ENCODE measurements around the gene RCAN1. TPM values are rescaled to one million over a fixed set of nuclear protein-coding genes. Genes with fewer than 3 reads are reported as not detected.
A peak's percentile ranks its signal among the peaks of the same experiment; 100 is the strongest.

The RCAN1 gene
- total and polyA plus RNA-seq, 9 of the 15 experiments (the other 6 are each of a cell fraction or from before 2014, with no cell fraction given) = 4.4 to 16.5 (median 12.3) TPM

DNA sequence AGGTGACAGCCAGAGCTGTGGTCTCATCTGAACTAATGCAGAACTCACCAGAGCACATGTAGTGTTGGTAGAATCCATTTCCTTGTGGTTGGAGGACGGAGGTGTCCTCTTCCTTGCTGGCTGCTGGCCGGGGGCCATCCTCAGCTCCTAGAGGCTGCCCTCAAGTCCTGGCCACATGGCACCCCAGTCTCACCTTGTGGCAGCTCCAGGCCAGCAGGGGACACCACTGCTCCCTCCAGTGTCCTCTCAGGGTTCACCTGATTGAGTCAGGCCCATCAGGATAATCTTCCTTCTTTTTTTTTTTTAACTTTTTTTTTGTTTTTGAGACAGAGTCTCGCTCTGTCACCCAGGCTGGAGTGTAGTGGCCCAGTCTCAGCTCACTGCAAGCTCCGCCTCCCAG, 105.8 kb downstream of the RCAN1 start (continued):
- TF ChIP-seq KDM4B (IDR thresholded peaks at IDR 0.05; ENCODE audit: borderline replicate concordance in 2 of 2, low read depth in 1 of 2) (no peak), RFX5 (IDR thresholded peaks at IDR 0.05; ENCODE audit: low read depth, low read length) (no peak), RFX1 (IDR thresholded peaks at IDR 0.05) (no peak), THRB (CRISPR knock-in tag; conservative IDR thresholded peaks at IDR 0.05) (no peak), L3MBTL2 (IDR thresholded peaks at IDR 0.05) (peak; percentile 74), GATAD2B (IDR thresholded peaks at IDR 0.05; ENCODE audit: borderline replicate concordance) (no peak), E2F6 (IDR thresholded peaks at IDR 0.05; ENCODE audit: borderline replicate concordance in 1 of 2, extremely low read depth in 1 of 2, insufficient read depth in 1 of 2, insufficient read length in 1 of 2, low read depth in 1 of 2, low read length in 1 of 2, poor library complexity in 1 of 2, severe bottlenecking in 1 of 2) (peak in 1 of 2 experiments; percentile 85)
- TF ChIP-seq, protein P1, sequence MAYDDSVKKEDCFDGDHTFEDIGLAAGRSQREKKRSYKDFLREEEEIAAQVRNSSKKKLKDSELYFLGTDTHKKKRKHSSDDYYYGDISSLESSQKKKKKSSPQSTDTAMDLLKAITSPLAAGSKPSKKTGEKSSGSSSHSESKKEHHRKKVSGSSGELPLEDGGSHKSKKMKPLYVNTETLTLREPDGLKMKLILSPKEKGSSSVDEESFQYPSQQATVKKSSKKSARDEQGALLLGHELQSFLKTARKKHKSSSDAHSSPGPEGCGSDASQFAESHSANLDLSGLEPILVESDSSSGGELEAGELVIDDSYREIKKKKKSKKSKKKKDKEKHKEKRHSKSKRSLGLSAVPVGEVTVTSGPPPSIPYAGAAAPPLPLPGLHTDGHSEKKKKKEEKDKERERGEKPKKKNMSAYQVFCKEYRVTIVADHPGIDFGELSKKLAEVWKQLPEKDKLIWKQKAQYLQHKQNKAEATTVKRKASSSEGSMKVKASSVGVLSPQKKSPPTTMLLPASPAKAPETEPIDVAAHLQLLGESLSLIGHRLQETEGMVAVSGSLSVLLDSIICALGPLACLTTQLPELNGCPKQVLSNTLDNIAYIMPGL (CRISPR knock-in tag; IDR thresholded peaks at IDR 0.05) = no peak
- TF ChIP-seq, protein P2, sequence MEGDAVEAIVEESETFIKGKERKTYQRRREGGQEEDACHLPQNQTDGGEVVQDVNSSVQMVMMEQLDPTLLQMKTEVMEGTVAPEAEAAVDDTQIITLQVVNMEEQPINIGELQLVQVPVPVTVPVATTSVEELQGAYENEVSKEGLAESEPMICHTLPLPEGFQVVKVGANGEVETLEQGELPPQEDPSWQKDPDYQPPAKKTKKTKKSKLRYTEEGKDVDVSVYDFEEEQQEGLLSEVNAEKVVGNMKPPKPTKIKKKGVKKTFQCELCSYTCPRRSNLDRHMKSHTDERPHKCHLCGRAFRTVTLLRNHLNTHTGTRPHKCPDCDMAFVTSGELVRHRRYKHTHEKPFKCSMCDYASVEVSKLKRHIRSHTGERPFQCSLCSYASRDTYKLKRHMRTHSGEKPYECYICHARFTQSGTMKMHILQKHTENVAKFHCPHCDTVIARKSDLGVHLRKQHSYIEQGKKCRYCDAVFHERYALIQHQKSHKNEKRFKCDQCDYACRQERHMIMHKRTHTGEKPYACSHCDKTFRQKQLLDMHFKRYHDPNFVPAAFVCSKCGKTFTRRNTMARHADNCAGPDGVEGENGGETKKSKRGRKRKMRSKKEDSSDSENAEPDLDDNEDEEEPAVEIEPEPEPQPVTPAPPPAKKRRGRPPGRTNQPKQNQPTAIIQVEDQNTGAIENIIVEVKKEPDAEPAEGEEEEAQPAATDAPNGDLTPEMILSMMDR (IDR thresholded peaks at IDR 0.05 in 2 of 3, conservative IDR thresholded peaks at IDR 0.05 in 1 of 3; ENCODE audit: insufficient read depth in 2 of 3, low read depth in 1 of 3, low read length in 3 of 3) = peak; percentile 42 to 52 (median 51); a peak in 5 of 6 replicates
